ENCODE data around the gene AK9.
A peak's percentile ranks its signal among the peaks of the same experiment; 100 is the strongest.

Gene AK9

GRCh38 chr6:109454496-109455436 is 236.2 kb downstream of the AK9 start:
- no peak for TF ChIP-seq CTCF (IDR thresholded peaks at IDR 0.05; ENCODE audit: low read depth, low read length, missing control alignments)
- peak overlapping the region; percentile 75 for H3K4me3 ChIP-seq (replicated peaks; ENCODE audit: low read depth, low read length)
- no peak for DNase-seq (ENCODE audit: extremely low read depth, low read depth)

GRCh38 chr6:109453594-109454495 is 237.2 kb downstream of the AK9 start:
- DNase-seq (ENCODE audit: extremely low read depth, low read depth) = no peak
- H3K4me3 ChIP-seq (replicated peaks; ENCODE audit: low read depth, low read length) = peak overlapping the region; percentile 75
- TF ChIP-seq CTCF (IDR thresholded peaks at IDR 0.05; ENCODE audit: low read depth, low read length, missing control alignments) = no peak

- H3K4me3 ChIP-seq (replicated peaks; ENCODE audit: low read depth, low read length) = no peak overlapping the region
- no peak for DNase-seq (ENCODE audit: extremely low read depth, low read depth)
- no peak for TF ChIP-seq CTCF (IDR thresholded peaks at IDR 0.05; ENCODE audit: low read depth, low read length, missing control alignments)
Observed at GRCh38 chr6:109453156-109453555, 237.8 kb downstream of the AK9 start.

GRCh38 chr6:109452181-109452580 is 238.8 kb downstream of the AK9 start:
- TF ChIP-seq CTCF (IDR thresholded peaks at IDR 0.05; ENCODE audit: low read depth, low read length, missing control alignments) = no peak
- no peak for DNase-seq (ENCODE audit: extremely low read depth, low read depth)
- no peak overlapping the region for H3K4me3 ChIP-seq (replicated peaks; ENCODE audit: low read depth, low read length)

- no peak for TF ChIP-seq CTCF (IDR thresholded peaks at IDR 0.05; ENCODE audit: low read depth, low read length, missing control alignments)
- DNase-seq (ENCODE audit: extremely low read depth, low read depth) = no peak
Observed at GRCh38 chr6:109451376-109451775, 239.6 kb downstream of the AK9 start.

GRCh38 chr6:109450801-109451200 is 240.2 kb downstream of the AK9 start:
- TF ChIP-seq CTCF (IDR thresholded peaks at IDR 0.05; ENCODE audit: low read depth, low read length, missing control alignments) = no peak
- no peak for DNase-seq (ENCODE audit: extremely low read depth, low read depth)
- H3K4me3 ChIP-seq (replicated peaks; ENCODE audit: low read depth, low read length) = no peak overlapping the region

More at GRCh38 chr6:109451376-109451775, 239.6 kb downstream of the AK9 start:
- H3K4me3 ChIP-seq (replicated peaks; ENCODE audit: low read depth, low read length) = no peak overlapping the region
